Activated CD4-positive, alpha-beta T cell treated with anti-CD3 and anti-CD28 coated beads for 24 hours (primary cell): ENCODE results near the gene CNTN3.

Source experiments
- DNase-seq, 2 donors: peaks; one replicate each; pipeline ENCODE4 v3.0.0-alpha.2; 2020; ENCODE audit warnings: low read depth in 2 of 2

Gene CNTN3

DNA sequence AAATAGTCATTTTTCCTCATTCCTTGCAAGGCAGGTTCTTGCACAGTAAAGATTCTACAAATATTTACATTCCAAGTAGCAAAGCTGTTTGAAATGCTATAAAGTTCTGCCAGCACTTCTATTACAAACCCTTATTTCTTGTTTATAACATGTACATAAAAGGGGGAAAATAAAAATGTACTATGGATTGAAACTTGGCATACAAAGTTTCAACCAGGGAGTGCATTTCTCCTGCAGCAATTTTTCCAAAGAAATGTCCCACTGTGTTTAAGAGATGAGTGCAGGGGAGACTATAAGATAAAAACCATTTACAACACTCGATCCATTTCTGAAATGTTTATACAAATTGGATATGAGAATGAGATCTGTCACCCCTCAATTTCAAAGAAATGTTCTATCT, 3.3 kb downstream of the CNTN3 start:
- DNase-seq = no peak

DNA sequence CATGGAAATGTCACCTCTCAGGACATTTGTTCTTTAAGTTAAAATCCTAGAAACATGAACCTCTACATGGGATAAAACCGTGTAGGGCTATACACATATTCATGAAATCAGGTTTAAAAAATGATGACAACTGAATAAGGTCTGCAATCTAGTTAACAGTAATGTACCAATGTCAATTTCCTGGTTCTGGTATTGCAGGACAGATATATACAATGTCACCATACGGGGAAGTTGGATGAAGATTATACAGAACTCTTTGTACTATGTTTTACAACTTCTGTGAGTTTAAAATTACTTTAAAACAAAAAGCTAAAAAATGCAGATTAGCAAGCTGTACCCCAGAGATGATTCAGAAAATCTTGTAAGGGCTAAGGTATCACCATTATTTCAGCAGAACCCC, 6.7 kb downstream of the CNTN3 start:
- DNase-seq = no peak

DNA sequence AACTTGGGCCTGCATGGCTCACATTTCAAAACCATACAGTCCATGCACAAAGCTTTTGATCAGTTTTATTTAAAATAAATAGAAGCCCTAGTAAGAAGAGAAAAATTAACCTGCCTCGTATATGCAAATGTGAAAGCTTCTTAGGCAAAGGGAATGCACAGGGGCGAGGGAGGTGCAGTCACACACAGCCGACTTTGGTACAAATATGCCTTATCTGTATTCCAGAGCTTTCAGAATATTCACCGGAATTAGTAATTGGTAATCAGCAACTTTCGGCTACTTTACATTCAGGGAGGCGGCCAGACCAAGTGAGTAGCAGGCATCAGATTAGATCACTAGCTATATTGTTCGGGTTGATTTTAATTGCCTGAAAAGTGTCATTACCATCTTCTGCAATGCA, 7.5 kb downstream of the CNTN3 start:
- no peak for DNase-seq

DNA sequence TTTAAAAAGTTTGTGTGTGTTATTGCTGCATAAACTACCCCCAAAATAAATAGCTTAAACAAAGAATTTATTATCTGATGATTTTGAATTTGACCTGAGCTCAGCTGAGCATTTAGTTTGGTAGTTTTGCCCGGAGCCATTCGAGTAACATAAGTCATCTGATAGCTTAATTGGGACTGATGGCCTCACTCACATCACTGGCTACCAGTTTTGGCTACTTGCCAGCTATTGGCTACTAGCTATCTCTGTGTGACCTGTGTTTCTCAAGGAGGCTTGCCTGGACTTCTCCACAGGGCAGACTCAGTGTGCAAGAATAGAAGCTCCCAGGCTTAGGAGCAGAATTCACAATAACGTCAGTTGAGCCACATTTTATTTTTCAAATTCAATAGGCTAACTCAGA, 9.0 kb downstream of the CNTN3 start:
- DNase-seq = no peak

DNA sequence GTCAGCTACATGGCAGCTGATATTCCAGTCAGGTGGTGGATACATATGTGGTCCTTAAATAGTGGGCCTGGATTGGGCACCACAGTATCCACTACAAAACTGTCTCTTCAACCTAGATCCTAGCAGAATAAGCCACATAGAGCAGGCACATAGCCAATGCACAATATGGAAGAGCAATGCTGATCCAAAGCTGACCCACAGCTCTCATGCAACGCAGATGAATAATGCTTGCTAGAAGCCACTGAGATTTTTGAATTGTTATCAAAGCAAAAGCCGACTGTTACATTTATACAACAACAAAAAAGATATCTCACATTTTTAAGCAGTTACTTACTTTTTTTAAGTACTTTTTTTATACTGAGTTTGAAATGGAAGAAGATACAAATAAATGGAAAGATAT, 11.2 kb downstream of the CNTN3 start:
- no peak for DNase-seq

DNA sequence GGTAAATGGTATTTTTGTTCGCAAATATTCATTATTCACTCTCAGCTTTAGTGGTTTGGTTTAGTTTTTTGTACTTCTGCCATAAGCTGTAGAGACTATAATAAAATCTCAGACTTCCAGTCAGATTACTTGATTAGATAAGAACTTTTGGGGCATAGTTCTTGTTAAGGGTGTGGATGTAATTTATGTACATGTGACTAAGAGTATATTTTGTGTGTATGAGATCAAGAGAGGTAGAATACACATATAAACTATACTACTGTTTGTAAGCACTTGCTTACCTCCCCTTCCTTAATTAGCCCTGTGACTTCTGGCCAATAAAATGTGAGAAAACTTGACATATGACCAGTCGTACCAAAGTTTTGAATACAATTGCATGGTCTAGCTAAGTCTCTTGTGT, 12.0 kb downstream of the CNTN3 start:
- DNase-seq = no peak

DNA sequence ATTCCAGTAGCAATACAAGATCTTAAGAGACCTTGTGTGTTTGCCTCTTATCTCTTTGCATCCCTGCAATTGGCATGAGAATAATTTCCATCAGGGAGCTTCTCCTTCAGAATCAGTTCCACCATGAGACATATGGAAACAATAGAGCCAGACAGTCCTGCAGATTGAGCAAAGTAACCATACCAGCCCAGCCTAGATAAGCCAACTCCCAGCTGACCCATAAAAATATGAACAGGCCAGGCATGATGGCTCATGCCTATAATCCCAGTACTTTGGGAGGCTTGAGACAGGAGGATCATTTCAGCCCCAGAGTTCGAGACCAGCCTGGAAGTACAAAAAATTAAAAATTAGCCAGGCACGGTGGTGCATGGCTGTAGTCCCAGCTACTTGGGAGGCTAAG, 12.7 kb downstream of the CNTN3 start:
- DNase-seq = no peak

DNA sequence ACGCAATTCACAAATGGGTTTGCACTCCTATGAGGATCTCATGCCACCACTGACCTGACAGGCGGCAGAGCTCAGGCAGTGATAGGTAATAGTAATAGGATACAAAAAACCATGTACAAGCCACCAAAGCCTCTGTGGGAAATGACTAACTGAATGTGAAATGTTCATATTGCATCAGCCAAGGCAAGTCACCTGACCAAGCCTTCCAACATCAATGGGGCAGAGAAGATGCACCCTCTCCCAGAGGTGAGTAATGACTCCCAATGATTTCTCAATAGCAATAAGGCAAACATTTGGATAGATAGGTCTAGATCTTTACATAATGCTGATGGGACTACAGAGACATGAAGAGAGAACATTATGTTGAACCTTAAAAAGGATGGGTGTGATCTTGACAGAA, 14.9 kb downstream of the CNTN3 start:
- DNase-seq = no peak

DNA sequence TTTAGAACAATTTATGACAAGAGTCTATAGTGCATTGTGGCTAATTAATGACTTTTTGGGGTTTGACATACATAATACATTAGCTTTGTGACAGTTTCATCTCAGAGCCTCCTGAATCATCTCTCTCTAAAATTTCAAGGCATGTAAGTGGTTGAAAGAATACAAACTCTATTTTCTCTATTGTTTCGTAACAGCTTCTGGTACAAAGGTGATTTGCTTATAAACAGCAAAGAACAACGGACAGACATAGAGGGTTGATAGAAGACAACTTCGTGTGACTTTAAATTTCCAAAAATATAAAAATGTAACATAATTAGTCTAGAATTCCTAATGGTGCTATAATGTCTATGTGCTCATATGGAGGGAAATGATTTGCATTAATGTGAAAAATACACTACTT, 21.3 kb downstream of the CNTN3 start:
- no peak for DNase-seq

DNA sequence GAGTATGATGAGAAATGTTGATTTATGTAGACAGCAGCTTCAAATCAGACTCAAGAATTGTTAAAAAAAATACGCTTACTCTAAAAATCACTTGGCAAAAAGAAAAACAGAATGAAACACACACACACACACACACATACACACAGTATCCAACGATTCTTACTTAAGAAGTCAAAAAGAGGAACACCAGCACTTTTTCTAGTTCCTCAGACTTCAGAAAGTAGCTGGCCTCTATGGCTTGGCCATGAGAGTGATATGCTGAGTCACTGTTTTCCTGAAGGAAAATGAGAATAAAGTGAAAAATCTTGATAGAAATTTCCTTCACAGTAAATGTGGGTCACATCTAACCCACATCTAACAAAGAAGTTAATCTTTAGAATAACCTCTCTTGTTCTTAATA, 22.1 kb downstream of the CNTN3 start:
- no peak for DNase-seq

DNA sequence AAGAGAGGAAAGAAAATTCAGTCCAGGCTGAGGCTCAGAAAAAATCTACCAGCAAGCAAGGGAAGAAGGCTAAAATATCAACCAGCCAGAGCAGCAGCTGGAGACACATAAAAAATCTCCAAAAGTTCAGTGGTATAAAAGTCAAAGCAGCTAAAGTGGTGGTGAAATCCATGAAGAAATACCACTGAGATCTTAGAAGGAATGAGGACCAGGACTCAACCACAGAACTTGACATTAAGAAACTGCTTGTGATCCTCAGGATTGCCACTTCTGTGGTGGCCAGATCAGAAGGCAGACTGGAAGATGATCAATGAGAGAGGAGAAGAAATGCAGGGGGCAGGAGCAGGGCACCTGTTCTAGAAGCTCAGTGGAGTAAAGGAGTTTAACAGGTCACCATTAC, 22.5 kb downstream of the CNTN3 start:
- DNase-seq = no peak

DNA sequence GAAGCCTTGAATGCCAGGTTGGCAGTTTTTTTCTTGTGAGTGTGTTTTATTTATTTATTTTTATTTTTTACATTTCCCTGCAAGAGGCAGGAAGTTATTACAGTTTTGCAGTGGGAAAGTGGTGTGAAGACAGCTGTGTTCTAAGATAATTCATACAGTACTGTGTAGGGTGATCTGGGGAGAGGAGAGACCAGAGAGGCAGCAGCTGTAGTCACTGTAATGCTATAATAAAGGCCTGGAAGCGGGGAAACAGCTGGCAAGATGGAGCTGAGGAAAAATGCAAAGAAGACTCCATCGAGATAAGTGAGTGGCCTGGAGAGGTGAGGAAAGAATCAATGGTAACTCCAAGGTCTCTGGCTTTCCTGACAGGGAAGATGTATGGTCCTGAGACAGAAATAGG, 23.1 kb downstream of the CNTN3 start:
- no peak for DNase-seq

DNA sequence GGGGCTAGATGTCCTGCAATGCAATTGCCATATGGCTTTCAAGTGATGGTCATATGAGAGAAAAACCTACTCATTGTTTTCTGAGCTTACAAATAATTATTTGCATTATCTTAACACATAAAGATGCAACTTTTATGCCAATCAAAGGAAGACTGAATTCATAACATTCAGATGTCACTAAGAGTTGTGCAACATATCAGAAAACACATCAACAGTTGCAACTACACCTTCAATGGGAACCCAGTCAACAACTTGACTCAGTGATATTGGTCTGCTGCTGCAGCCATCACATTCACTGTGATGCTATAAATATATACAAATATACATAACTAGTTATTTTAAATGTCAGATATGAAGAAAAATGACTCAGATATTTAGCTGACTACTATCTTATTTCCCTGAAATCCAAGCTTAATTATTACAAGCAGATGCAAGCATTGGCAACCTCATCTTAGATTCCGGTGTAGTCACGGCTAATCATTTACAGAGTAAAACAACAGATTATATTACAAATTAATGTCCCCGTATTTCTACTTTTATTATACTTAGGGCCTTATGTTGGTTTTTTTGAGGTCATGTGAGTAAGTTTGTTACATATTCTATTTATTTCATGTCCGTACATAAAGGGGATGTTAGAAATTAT, 23.7 kb downstream of the CNTN3 start:
- no peak for DNase-seq

DNA sequence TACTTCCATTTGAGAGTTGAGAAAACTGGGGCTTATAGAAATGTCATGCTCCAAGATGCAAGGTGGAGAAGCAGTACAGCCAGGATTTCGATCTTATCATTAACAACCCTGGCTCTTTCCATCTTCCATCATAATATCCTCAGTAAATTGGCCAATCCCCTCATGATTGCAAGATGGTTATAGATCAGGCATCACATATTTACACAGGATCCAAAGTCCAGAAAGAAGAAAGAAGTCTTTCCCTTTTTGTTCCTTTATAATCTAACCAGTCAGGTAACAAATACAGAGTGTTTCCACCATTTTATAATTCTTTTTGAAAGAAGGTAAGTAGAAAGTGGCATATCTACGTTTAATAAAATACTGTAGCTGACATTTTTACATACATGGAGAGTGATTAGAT, 29.7 kb downstream of the CNTN3 start:
- DNase-seq = no peak

DNA sequence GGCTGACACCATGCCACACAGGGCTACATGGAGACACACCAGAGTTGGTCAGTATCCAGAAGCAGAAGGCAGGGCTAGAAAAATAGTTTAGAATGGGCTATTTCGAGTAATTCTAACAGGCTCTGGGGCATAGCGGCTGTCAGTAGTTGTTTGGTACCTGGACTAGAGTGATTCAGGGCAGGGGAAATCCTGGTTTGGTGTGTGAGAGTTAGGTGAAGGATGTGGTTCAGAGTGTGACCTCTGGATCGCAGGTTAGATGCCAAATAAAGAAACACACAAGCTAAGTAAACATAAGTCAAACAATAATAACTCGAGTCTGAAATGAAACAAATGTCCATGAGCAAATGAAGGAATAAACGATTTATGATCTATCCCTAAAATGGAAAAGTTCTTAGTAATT, 31.5 kb downstream of the CNTN3 start:
- DNase-seq = no peak

DNA sequence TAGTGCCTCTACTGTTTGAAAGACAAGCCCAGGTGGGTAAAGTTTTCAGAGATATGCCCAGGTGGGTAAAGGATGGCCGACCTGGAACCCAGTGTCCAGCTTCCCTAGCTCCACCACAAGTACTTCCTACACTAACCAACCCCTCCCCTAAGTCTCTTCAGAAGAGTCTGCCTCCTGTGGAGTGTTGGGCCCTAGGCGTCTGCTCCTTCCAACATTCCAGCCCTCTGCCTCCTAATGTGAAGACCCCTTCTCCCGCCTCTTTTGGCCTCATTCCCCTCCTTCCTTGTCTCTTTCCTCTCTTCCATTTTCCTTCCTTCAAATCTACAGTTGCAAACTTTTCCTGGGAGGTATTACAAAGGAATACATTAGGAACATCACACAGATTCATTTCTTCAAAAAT, 38.6 kb downstream of the CNTN3 start:
- no peak for DNase-seq

DNA sequence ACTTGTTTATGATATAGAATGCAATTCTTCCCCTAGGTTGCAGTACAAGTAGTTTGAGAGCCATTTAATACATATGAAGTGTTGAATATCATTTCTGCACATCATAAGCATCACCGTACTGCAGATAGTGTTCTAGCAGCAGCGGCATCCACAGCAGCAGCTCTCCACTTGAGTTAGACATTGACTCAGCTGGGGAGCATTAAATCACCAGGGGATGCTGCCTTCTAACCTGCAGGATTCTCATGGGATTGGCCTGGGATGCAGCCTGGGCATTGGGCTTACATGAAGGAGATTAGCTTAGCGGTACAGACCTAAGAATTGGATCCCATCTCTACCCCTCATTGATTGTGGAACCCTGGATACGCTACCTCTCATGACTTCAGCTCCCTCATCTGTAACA, 43.3 kb downstream of the CNTN3 start:
- no peak for DNase-seq
